ENCODE results near the gene WDR77.

WDR77 gene

GRCh38 chr1:111470596-111470995 is 21.5 kb upstream of the WDR77 start:
- FAIRE-seq, result no peak

DNA sequence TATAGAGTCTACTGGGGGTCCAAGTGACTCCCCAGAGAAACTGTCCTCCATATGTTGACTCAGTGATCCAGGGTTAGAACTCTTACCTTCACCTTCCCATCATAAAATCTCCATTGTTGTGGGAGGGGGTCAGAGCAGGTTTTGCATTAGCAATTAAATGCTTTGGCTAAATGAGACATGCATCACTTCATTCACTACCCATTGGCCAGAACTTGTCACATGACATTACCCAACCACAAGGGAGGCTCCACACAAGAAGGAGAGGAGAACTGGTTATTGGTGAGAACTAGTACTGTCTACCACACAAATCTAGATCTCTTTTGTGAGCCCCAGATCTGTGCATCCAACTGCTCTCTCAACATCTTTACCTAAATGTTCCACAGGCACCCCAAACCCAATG is 20.5 kb upstream of the WDR77 start:
- FAIRE-seq (no peak), DNase-seq (ENCODE audit: insufficient read length, low spot score) (no peak)

More at GRCh38 chr1:111470596-111470995, 21.5 kb upstream of the WDR77 start:
- DNase-seq (ENCODE audit: insufficient read length, low spot score), result no peak

GRCh38 chr1:111468717-111469100 is 19.7 kb upstream of the WDR77 start:
- no peak for FAIRE-seq
- DNase-seq (ENCODE audit: insufficient read length, low spot score), result no peak

GRCh38 chr1:111467865-111468716 is 19.0 kb upstream of the WDR77 start:
- FAIRE-seq (no peak), DNase-seq (ENCODE audit: insufficient read length, low spot score) (no peak)

- DNase-seq (ENCODE audit: insufficient read length, low spot score) (no peak), FAIRE-seq (no peak)
Measured at GRCh38 chr1:111466480-111466879, 17.4 kb upstream of the WDR77 start.

DNA sequence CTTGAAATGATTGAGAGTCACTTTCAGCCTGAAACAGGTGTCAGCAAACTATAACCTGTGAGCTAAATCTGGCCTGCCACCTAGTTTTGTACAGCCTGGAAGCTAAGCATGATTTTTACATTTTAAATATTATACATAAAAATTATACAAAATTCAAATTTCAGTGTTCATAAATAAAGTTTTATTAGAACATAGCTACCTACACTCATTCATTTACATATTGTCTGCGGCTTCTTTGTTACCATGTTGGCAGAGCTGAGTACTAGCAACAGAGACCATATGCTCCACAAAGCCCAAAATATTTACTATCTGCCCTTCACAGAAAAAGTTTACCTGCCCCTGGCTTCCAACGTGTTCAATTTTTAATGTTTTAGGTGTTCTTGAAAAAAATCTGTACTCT is 16.7 kb upstream of the WDR77 start:
- DNase-seq (ENCODE audit: insufficient read length, low spot score) (no peak), FAIRE-seq (no peak)

GRCh38 chr1:111463029-111463683 is 14.1 kb upstream of the WDR77 start:
- DNase-seq (ENCODE audit: insufficient read length, low spot score), result no peak

DNA sequence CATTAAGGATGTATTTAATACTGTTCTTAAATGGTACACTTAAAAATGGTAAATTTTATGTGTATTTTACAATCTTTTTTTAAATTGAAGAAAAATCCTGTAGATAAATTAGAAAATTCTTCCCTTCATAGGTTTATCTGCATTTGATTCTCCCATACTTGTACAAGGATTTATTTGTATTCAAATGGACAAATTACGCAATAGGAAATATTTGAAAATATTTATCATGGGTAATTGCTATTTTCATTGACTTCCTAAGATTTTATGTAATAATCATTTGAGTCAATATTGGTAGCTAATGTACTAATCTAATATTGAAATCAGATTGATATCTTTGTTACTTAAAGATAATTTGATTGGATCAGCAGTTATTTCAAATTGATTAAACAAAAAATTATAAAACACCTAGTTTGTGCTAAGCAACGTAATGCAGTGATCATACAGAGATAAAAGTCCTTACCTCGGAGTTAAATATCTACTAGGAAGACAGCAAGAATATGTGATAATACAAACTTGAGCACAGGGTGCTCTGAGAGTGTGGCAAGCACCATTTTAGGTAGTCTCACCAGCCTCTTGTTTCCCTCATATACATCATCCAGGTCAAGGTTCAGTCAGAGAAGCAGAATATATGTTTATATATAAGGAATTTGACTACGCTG is 13.4 kb upstream of the WDR77 start:
- no peak for FAIRE-seq
- DNase-seq (ENCODE audit: insufficient read length, low spot score), result no peak

More at GRCh38 chr1:111463029-111463683, 14.1 kb upstream of the WDR77 start:
- FAIRE-seq, result no peak

DNA sequence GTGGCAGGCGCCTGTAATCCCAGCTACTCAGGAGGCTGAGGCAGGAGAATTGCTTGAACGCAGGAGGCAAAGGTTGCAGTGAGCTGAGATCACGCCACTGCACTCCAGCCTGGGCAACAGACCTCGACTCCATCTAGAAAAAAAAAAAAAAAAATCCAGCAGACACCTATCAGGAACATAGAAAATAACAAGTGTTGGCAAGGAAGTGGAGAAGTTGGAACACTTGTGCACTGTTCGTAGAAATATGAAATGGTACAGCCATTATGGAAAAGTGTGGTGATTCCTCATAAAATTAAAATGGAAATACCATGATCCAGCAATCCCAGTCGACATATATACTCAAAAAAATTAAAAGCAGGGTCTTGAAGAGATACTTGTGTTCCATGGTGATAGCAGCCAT is 12.7 kb upstream of the WDR77 start:
- no peak for DNase-seq (ENCODE audit: insufficient read length, low spot score)
- FAIRE-seq, result no peak

DNA sequence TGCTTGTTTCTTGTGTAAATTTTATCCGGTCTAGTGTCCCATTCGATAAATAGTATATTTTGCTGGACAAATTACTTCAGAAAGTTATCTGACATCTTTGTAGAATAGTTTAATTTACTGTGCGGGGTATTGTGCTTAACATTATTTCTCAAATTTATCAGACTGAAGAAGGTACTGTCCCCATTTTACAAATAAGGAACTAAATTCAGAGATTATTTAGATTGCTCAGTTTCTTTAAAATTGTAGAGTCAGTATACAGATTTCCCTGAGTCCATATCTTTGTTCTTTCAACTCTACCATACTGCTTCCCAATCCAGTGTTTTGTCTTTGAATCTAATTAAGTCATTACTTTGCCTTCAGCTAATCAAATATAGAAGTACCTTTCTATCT is 6.6 kb upstream of the WDR77 start:
- DNase-seq (ENCODE audit: insufficient read length, low spot score), result no peak
- FAIRE-seq, result no peak

- FAIRE-seq, result no peak
- no peak for DNase-seq (ENCODE audit: insufficient read length, low spot score)
Measured at GRCh38 chr1:111454859-111455641, 6.0 kb upstream of the WDR77 start.

GRCh38 chr1:111453706-111454105 is 4.7 kb upstream of the WDR77 start:
- no peak for DNase-seq (ENCODE audit: insufficient read length, low spot score)
- no peak for FAIRE-seq

- FAIRE-seq (no peak), DNase-seq (ENCODE audit: insufficient read length, low spot score) (no peak)
Measured at GRCh38 chr1:111452581-111452980, 3.5 kb upstream of the WDR77 start.

DNA sequence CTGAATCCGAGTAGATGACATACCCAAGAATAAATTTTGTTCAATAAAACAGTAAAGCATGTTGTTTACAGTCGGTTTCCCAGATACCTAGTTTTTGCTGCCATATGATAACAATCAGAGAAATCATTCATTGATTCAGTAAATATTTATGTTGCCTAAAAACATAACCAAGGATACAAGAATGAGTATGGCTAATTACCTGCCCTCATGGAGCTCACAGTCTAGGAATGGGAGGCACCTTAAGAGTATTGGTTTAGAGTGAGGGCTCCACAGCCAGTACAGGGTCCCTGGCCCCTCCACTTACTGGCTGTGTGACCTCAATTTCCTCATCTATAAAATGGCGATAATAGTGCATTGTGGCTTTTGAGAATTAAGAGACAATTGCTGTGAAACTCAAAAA is 1.1 kb upstream of the WDR77 start:
- no peak for DNase-seq (ENCODE audit: insufficient read length, low spot score)
- FAIRE-seq, result no peak

- DNase-seq (ENCODE audit: insufficient read length, low spot score), result no peak
- no peak for FAIRE-seq
Measured at GRCh38 chr1:111449703-111450017, 604 bp upstream of the WDR77 start.

- FAIRE-seq (no peak), DNase-seq (ENCODE audit: insufficient read length, low spot score) (no peak)
Measured at GRCh38 chr1:111448482-111448917, 556 bp downstream of the WDR77 start.

GRCh38 chr1:111446967-111447892 is 1.8 kb downstream of the WDR77 start:
- DNase-seq (ENCODE audit: insufficient read length, low spot score), result no peak
- FAIRE-seq, result no peak

DNA sequence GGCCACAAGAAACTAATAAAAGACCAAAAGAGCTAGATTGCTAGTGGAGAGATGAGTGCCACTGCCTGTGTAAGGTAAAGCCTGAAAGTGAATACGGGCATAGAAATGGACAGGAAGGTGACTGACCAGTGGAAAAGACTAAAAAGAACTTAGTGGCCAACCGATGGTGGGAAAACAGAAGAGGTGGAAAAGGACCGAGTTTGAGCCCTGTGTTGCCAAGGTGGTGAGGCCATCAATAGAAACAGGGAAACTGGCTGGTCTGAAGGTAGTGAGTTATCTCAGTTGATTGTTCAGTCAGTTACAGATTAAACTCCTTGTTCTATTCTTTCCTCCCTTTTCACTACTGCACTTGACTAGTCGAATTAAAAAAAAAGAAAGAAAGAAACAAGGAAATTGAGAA is 2.5 kb downstream of the WDR77 start:
- DNase-seq (ENCODE audit: insufficient read length, low spot score) (no peak), FAIRE-seq (no peak)

DNA sequence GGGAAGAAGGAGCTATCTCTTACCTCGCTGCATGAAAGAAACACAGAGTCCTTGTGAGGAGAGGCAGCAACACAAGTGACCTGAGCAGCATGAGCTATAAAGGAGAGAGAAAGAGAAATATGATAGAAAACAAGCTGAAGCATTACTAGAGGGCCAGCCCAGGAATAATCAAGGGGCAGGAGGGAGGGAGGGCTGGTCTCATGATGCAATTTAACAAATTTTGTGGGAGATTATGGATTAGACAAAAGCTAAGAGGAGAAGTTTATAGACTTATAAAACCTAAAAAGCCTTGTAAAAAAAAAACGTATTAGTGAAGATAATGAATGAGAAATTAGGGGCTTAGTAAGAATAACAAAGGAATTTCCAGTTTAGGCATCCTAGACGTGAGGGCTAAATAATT is 5.0 kb downstream of the WDR77 start:
- FAIRE-seq (no peak), DNase-seq (ENCODE audit: insufficient read length, low spot score) (no peak)

DNA sequence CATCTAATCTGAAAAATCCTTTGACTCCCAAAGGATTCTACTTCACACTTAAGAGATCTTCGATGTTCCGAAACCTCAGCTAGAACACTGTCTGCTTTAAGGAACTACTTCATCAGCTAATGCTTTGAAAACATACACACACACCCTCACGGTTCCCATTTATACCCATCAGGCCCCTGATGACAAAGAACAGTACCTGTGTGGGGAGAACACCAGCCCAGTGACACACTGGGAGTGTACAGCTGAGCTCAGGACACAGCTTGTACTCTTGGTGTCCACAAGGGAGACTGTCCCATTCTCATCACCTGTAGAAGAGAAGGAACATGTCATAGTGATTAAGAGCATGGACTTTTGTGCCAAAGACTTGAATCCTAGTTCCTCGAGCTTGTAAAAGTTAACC is 6.6 kb downstream of the WDR77 start:
- FAIRE-seq (no peak), DNase-seq (ENCODE audit: insufficient read length, low spot score) (no peak)

Measured in HTR-8/SVneo (cell line).